Gastrocnemius medialis (tissue), 4 donors: ENCODE data around the gene SPRING1.

Source experiments
- CTCF ChIP-seq, 5 experiments: fragments of 450-650 bp in 3 of 5; fragments of 200-600 bp in 2 of 5; sonication (generic) in 2 of 5; IDR thresholded peaks in 4 of 5; conservative IDR thresholded peaks in 1 of 5; 1 replicate in 4 of 5; 2 replicates in 1 of 5; pipeline ENCODE4 v1.5.1; 2016 to 2019; ENCODE audit warnings: antibody characterized with exemption in 5 of 5, mild to moderate bottlenecking in 3 of 5, moderate library complexity in 3 of 5
- POLR2A ChIP-seq, 2 donors: fragments of 450-650 bp; IDR thresholded peaks; one replicate each; pipeline ENCODE4 v1.6.1; 2017; ENCODE audit warnings: antibody characterized with exemption in 2 of 2, mild to moderate bottlenecking in 2 of 2, moderate library complexity in 2 of 2

- TF ChIP-seq CTCF (IDR thresholded peaks at IDR 0.05 in 4 of 5, conservative IDR thresholded peaks at IDR 0.05 in 1 of 5): no peak
- TF ChIP-seq POLR2A (IDR thresholded peaks at IDR 0.05): no peak
Observed at GRCh38 chr12:116773276-116773731, 35.4 kb upstream of the SPRING1 start.
